Liver (tissue), 3 donors: ENCODE results near the gene NOSIP.

Source experiments
- CTCF ChIP-seq: fragments of 150-350 bp; IDR thresholded peaks from 2 replicates; pipeline ENCODE4 v1.5.1; 2017; ENCODE audit warnings: improper control_type of control experiment, low read depth, low read length; ENCODE audit not compliant: missing input control
- EGR1 ChIP-seq, 2 donors: IDR thresholded peaks; 2 replicates each; pipeline ENCODE4 v1.6.1; 2016 to 2018; ENCODE audit warnings: antibody characterized with exemption in 2 of 2, low read depth in 2 of 2
- GABPA ChIP-seq, 2 donors: IDR thresholded peaks in 1 of 2; conservative IDR thresholded peaks in 1 of 2; 2 replicates each; pipeline ENCODE4 v1.6.1; 2016; ENCODE audit warnings: antibody characterized with exemption in 2 of 2, mild to moderate bottlenecking in 1 of 2, moderate library complexity in 1 of 2
- JUND ChIP-seq, 2 donors: IDR thresholded peaks; 2 replicates each; pipeline ENCODE4 v1.6.1; 2016; ENCODE audit warnings: antibody characterized with exemption in 2 of 2
- RAD21 ChIP-seq, 2 donors: IDR thresholded peaks; 2 replicates each; pipeline ENCODE4 v1.6.1; 2016; ENCODE audit warnings: antibody characterized with exemption in 2 of 2, mild to moderate bottlenecking in 2 of 2
- REST ChIP-seq: IDR thresholded peaks from 2 replicates; pipeline ENCODE4 v1.6.1; 2016; ENCODE audit warnings: antibody characterized with exemption, mild to moderate bottlenecking
- SP1 ChIP-seq: IDR thresholded peaks from 2 replicates; pipeline ENCODE4 v1.6.1; 2018; ENCODE audit warnings: antibody characterized with exemption, mild to moderate bottlenecking
- TAF1 ChIP-seq: conservative IDR thresholded peaks from 2 replicates; pipeline ENCODE4 v1.6.1; 2016; ENCODE audit warnings: antibody characterized with exemption, mild to moderate bottlenecking
- YY1 ChIP-seq: IDR thresholded peaks from 2 replicates; pipeline ENCODE4 v1.6.1; 2016; ENCODE audit warnings: antibody characterized with exemption, mild to moderate bottlenecking
- TF ChIP-seq, protein P1 (sequence below): IDR thresholded peaks from 2 replicates; pipeline ENCODE4 v1.6.1; 2016; ENCODE audit warnings: antibody characterized with exemption
- TF ChIP-seq, protein P2 (sequence below): IDR thresholded peaks from 2 replicates; pipeline ENCODE4 v1.6.1; 2016; ENCODE audit warnings: antibody characterized with exemption
- TF ChIP-seq, protein P3 (sequence below): IDR thresholded peaks from 2 replicates; pipeline ENCODE4 v1.6.1; 2016; ENCODE audit warnings: antibody characterized with exemption
- donor health status: healthy.
- donor health status: healthy.

GRCh38 chr19:49507803-49508494 lies 72.4 kb downstream of the NOSIP start:
- TF ChIP-seq CTCF (no peak), YY1 (no peak), REST (no peak), EGR1 (IDR thresholded peaks at IDR 0.05; ENCODE audit: low read depth in 2 of 2) (no peak), TAF1 (no peak), RAD21 (IDR thresholded peaks at IDR 0.05) (no peak), GABPA (IDR thresholded peaks at IDR 0.05 in 1 of 2, conservative IDR thresholded peaks at IDR 0.05 in 1 of 2) (no peak), SP1 (no peak), JUND (IDR thresholded peaks at IDR 0.05) (no peak)
- TF ChIP-seq, protein P1, sequence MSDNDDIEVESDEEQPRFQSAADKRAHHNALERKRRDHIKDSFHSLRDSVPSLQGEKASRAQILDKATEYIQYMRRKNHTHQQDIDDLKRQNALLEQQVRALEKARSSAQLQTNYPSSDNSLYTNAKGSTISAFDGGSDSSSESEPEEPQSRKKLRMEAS, result no peak
- TF ChIP-seq, protein P2, sequence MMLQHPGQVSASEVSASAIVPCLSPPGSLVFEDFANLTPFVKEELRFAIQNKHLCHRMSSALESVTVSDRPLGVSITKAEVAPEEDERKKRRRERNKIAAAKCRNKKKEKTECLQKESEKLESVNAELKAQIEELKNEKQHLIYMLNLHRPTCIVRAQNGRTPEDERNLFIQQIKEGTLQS, result no peak
- TF ChIP-seq, protein P3, sequence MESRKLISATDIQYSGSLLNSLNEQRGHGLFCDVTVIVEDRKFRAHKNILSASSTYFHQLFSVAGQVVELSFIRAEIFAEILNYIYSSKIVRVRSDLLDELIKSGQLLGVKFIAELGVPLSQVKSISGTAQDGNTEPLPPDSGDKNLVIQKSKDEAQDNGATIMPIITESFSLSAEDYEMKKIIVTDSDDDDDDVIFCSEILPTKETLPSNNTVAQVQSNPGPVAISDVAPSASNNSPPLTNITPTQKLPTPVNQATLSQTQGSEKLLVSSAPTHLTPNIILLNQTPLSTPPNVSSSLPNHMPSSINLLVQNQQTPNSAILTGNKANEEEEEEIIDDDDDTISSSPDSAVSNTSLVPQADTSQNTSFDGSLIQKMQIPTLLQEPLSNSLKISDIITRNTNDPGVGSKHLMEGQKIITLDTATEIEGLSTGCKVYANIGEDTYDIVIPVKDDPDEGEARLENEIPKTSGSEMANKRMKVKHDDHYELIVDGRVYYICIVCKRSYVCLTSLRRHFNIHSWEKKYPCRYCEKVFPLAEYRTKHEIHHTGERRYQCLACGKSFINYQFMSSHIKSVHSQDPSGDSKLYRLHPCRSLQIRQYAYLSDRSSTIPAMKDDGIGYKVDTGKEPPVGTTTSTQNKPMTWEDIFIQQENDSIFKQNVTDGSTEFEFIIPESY, result no peak
